MCF 10A (cell line): ENCODE measurements around the gene RPS15. TPM values are rescaled to one million over a fixed set of nuclear protein-coding genes. Genes with fewer than 3 reads are reported as not detected.
"Not testable (repeated sequence)": the region's sequence is repeated elsewhere in the genome, so short reads cannot be mapped to it uniquely, and the experiment has no call there.

Experiments used
- BruUV-seq: library from RNA; stranded (reverse); fragments of 400-500 nt; replicated peaks from 2 replicates; lab custom pipeline; 2021; lab: Mats Ljungman, UMichigan
- CTCF ChIA-PET: fragments of 300-600 bp; sonication (Branson Sonifier 250); formaldehyde crosslinking; extraction: SDS; loops from one replicate; lab custom pipeline; 2021; ENCODE audit warnings: antibody characterized with exemption, inconsistent platforms; lab: Yijun Ruan, JAX
- POLR2A ChIA-PET: fragments of 300-600, 350-650 bp; sonication (Branson Sonifier 250); formaldehyde crosslinking; extraction: SDS; loops from one replicate; lab custom pipeline; 2020; ENCODE audit warnings: antibody characterized with exemption, inconsistent platforms; lab: Yijun Ruan, JAX
- DNase-seq: peaks from one replicate; pipeline ENCODE4 v3.0.0-alpha.2; 2018; ENCODE audit not compliant: unreplicated experiment
- H3K27ac Mint-ChIP-seq: one replicate; pipeline ENCODE4 v1.8.0; 2022; ENCODE audit warnings: mild to moderate bottlenecking, low read depth, mixed read lengths; ENCODE audit not compliant: unreplicated experiment
- H3K27me3 Mint-ChIP-seq: one replicate; pipeline ENCODE4 v1.8.0; 2022; ENCODE audit warnings: mixed read lengths; ENCODE audit not compliant: insufficient read depth, unreplicated experiment
- H3K36me3 Mint-ChIP-seq: one replicate; pipeline ENCODE4 v1.8.0; 2022; ENCODE audit warnings: mild to moderate bottlenecking, moderate library complexity, mixed read lengths; ENCODE audit not compliant: insufficient read depth, unreplicated experiment
- H3K4me1 Mint-ChIP-seq: one replicate; pipeline ENCODE4 v1.8.0; 2022; ENCODE audit warnings: mixed read lengths; ENCODE audit not compliant: insufficient read depth, unreplicated experiment
- H3K4me3 Mint-ChIP-seq: one replicate; pipeline ENCODE4 v1.8.0; 2022; ENCODE audit warnings: mild to moderate bottlenecking, moderate library complexity, mixed read lengths; ENCODE audit not compliant: unreplicated experiment
- H3K9me3 Mint-ChIP-seq: one replicate; pipeline ENCODE4 v1.8.0; 2022; ENCODE audit warnings: mixed read lengths; ENCODE audit not compliant: unreplicated experiment
- CTCF ChIP-seq: fragments of 200-600 bp; IDR thresholded peaks from one replicate; pipeline ENCODE4 v1.8.0; 2022; ENCODE audit warnings: antibody characterized with exemption, mild to moderate bottlenecking; ENCODE audit not compliant: unreplicated experiment
- intact Hi-C: fragments of 100-400 bp; cut with micrococcal nuclease; formaldehyde crosslinking; loops from 2 replicates; pipeline ENCODE4 v1.14.1; 2022
- total RNA-seq: library from RNA; stranded (reverse); gene quantifications from 2 replicates; pipeline ENCODE4 v1.2.3, GENCODE V29; 2022

RPS15 gene
- total RNA-seq, 1 experiment from 2014 or later = 1,168 TPM

- no peaks in the 10 kb centered on the region for H3K9me3 Mint-ChIP-seq
- no TSS peak for BruUV-seq
- no peak for DNase-seq
- peaks cover 44% of the 10 kb centered on the region for H3K36me3 Mint-ChIP-seq
- no peak overlapping the region for H3K27ac Mint-ChIP-seq
- intact Hi-C loops = no loop called here
- TF ChIP-seq CTCF = no peak
- H3K27me3 Mint-ChIP-seq = no peaks in the 10 kb centered on the region
- ChIA-PET CTCF (interaction anchor here (0.6 to 1.6 kb wide), 3 partner anchors 9 to 29 kb away, joined by 4 to 5 read pairs (median 4); no protein-coding TSS in a partner anchor), POLR2A (interaction anchor here (1.0 to 1.3 kb wide), 2 partner anchors 19 to 36 kb away, joined by 3 read pairs; no protein-coding TSS in a partner anchor)
- H3K4me3 Mint-ChIP-seq = no peak overlapping the region
- H3K4me1 Mint-ChIP-seq = peaks cover 10% of the 10 kb centered on the region
These were observed 36.7 kb downstream of the RPS15 start for GRCh38 chr19:1474765-1475351.

- ChIA-PET CTCF (interaction anchor here (0.6 to 1.6 kb wide), 3 partner anchors 9 to 30 kb away, joined by 3 to 4 read pairs (median 3); no protein-coding TSS in a partner anchor), POLR2A (interaction anchor here (1.3 kb wide), 1 partner anchor 37 kb away, joined by 3 read pairs; no protein-coding TSS in a partner anchor)
These were observed 37.7 kb downstream of the RPS15 start for GRCh38 chr19:1475751-1476437.

GRCh38 chr19:1477056-1477455 lies 38.9 kb downstream of the RPS15 start:
- peak overlapping the region; percentile 95 for H3K4me3 Mint-ChIP-seq
- BruUV-seq, intact Hi-C loops, DNase-seq, H3K9me3 Mint-ChIP-seq, H3K4me1 Mint-ChIP-seq, H3K27me3 Mint-ChIP-seq, H3K27ac Mint-ChIP-seq: not testable (repeated sequence)
- H3K36me3 Mint-ChIP-seq = peaks cover 40% of the 10 kb centered on the region
- CTCF ChIA-PET = interaction anchor here (1.6 kb wide), 1 partner anchor 19 kb away, joined by 8 read pairs; no protein-coding TSS in a partner anchor
- POLR2A ChIA-PET = interaction anchor here (1.1 kb wide), 1 partner anchor 23 kb away, joined by 7 read pairs; no protein-coding TSS in a partner anchor

More at GRCh38 chr19:1475751-1476437, 37.7 kb downstream of the RPS15 start:
- Mint-ChIP-seq H3K4me1 (peaks cover 10% of the 10 kb centered on the region), H3K4me3 (no peak overlapping the region), H3K36me3 (peaks cover 40% of the 10 kb centered on the region), H3K27me3 (no peaks in the 10 kb centered on the region), H3K27ac (no peak overlapping the region), H3K9me3 (no peaks in the 10 kb centered on the region)
- intact Hi-C loops = no loop called here
- no peak for DNase-seq
- TF ChIP-seq CTCF = no peak
- BruUV-seq = no TSS peak

GRCh38 chr19:1478934-1479707 lies 40.9 kb downstream of the RPS15 start, which contains the start of gene C19orf25:
Gene C19orf25 (minus strand): TSS chr19:1479215. CDS start chr19:1478903, 312 bp downstream.
- Mint-ChIP-seq H3K4me3 (peak within 1 kb of the TSS; percentile 95), H3K9me3 (no peaks in the 10 kb centered on the region), H3K27ac (peak within 1 kb of the TSS; percentile 99), H3K4me1 (peaks cover 10% of the 10 kb centered on the region), H3K27me3 (no peaks in the 10 kb centered on the region), H3K36me3 (peaks cover 34% of the 10 kb centered on the region)
- ChIA-PET CTCF (no interaction called here), POLR2A (interaction anchor here (0.6 to 1.7 kb wide), 4 partner anchors 12 to 74 kb away, joined by 3 to 5 read pairs (median 3); partner anchors contain the start of gene REEP6)
- no TSS peak for BruUV-seq
- peak; percentile 96 for DNase-seq
- TF ChIP-seq CTCF = no peak
- intact Hi-C loops = no loop called here
